H1 (cell line): ENCODE measurements around the gene COL8A2. TPM values are rescaled to one million over a fixed set of nuclear protein-coding genes. Genes with fewer than 3 reads are reported as not detected.

Source experiments
- CHD7 ChIP-seq: fragments of 300-600 bp; sonication (generic); IDR thresholded peaks from 2 replicates; pipeline ENCODE4 v1.7.1; 2012; ENCODE audit warnings: low read length, moderate library complexity, mild to moderate bottlenecking, inconsistent platforms; ENCODE audit not compliant: insufficient replicate concordance
- TEAD4 ChIP-seq: IDR thresholded peaks from 2 replicates; pipeline ENCODE4 v1.6.1; 2012; ENCODE audit warnings: low read depth, low read length, inconsistent platforms, mixed read lengths
- polyA plus RNA-seq, 7 experiments: library from polyadenylated mRNA; depleted of rRNA in 3 of 7; stranded (reverse) in 5 of 7; unstranded in 2 of 7; fragments of >200 nt in 5 of 7; fragments of 200-250 nt in 2 of 7; gene quantifications; 1 replicate in 5 of 7; 2 replicates in 1 of 7; 4 replicates in 1 of 7; pipeline versions ENCODE4 v1.2.1 to v1.2.3, GENCODE V29; 2011 to 2013; ENCODE audit warnings: missing spikeins in 2 of 7, mixed read lengths in 2 of 7
- total RNA-seq: library from RNA; stranded (reverse); fragmentation: NEBNext Ultra II Directional; extraction: Animal tissue kit (Norgen Biotek cat#: 25700); gene quantifications from 2 replicates; pipeline ENCODE4 v1.2.1, GENCODE V29; 2021

Gene COL8A2
- total and polyA plus RNA-seq, 2 of the 8 experiments (the other 6 are each of a cell fraction or from before 2014, with no cell fraction given), result 2.1 to 2.8 TPM

DNA sequence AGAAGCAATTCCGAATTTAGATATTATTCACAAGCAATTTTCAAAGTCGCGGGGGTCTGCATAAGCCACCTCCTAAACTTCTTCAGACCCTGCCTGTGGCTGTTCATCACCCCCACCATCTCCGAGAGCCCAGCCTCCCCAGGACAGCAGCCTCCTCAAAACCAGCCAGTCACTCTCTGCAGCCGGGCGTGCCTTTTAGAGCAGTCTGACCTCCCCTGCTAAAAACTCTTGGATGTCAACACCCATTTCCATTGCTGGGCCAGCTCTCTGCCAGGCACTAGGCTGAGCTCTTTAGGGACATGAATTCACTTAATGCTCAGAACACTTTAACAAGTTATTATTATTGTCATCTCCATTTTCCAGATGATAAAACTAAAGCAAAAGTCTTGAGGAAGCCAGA lies 24.6 kb downstream of the COL8A2 start (continued):
- TF ChIP-seq CHD7, result no peak
- TF ChIP-seq TEAD4, result no peak
